Measurements from ENCODE around the gene RALGAPA1.

DNA sequence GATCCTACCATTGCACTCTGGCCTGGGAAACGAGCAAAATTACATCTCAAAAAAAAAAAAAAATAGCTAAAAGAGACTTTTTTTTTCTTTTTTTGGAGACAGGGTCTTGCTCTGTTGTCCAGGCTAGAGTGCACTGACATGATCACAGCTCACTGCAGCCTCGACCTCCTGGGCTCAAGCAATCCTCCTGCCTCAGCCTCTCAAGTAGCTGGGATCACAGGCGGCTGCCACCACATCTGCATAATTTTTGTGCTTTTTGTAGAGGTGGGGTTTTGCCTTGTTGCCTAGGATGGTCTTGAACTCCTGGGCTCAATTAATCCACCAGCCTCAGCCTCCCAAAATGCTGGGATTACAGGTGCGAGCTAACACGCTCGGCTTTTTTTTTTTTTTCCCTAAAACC is 11.3 kb downstream of the RALGAPA1 start:
- TF ChIP-seq, protein P1, sequence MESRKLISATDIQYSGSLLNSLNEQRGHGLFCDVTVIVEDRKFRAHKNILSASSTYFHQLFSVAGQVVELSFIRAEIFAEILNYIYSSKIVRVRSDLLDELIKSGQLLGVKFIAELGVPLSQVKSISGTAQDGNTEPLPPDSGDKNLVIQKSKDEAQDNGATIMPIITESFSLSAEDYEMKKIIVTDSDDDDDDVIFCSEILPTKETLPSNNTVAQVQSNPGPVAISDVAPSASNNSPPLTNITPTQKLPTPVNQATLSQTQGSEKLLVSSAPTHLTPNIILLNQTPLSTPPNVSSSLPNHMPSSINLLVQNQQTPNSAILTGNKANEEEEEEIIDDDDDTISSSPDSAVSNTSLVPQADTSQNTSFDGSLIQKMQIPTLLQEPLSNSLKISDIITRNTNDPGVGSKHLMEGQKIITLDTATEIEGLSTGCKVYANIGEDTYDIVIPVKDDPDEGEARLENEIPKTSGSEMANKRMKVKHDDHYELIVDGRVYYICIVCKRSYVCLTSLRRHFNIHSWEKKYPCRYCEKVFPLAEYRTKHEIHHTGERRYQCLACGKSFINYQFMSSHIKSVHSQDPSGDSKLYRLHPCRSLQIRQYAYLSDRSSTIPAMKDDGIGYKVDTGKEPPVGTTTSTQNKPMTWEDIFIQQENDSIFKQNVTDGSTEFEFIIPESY (CRISPR knock-in tag; IDR thresholded peaks at IDR 0.05): no peak
- TF ChIP-seq ZNF232 (CRISPR knock-in tag; IDR thresholded peaks at IDR 0.05; ENCODE audit: borderline replicate concordance) (no peak), HMG20A (CRISPR knock-in tag; IDR thresholded peaks at IDR 0.05; ENCODE audit: borderline replicate concordance) (no peak), MTA3 (CRISPR knock-in tag; IDR thresholded peaks at IDR 0.05) (no peak), CHD2 (IDR thresholded peaks at IDR 0.05; ENCODE audit: low read depth, low read length) (no peak), ETV5 (CRISPR knock-in tag; IDR thresholded peaks at IDR 0.05; ENCODE audit: borderline replicate concordance) (no peak), MED1 (CRISPR knock-in tag; IDR thresholded peaks at IDR 0.05) (no peak), PRPF4 (IDR thresholded peaks at IDR 0.05; ENCODE audit: low read depth, low read length, poor library complexity, severe bottlenecking) (no peak)
- TF ChIP-seq, protein P2, sequence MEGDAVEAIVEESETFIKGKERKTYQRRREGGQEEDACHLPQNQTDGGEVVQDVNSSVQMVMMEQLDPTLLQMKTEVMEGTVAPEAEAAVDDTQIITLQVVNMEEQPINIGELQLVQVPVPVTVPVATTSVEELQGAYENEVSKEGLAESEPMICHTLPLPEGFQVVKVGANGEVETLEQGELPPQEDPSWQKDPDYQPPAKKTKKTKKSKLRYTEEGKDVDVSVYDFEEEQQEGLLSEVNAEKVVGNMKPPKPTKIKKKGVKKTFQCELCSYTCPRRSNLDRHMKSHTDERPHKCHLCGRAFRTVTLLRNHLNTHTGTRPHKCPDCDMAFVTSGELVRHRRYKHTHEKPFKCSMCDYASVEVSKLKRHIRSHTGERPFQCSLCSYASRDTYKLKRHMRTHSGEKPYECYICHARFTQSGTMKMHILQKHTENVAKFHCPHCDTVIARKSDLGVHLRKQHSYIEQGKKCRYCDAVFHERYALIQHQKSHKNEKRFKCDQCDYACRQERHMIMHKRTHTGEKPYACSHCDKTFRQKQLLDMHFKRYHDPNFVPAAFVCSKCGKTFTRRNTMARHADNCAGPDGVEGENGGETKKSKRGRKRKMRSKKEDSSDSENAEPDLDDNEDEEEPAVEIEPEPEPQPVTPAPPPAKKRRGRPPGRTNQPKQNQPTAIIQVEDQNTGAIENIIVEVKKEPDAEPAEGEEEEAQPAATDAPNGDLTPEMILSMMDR (CRISPR knock-in tag; IDR thresholded peaks at IDR 0.05): no peak
- TF ChIP-seq, protein P3, sequence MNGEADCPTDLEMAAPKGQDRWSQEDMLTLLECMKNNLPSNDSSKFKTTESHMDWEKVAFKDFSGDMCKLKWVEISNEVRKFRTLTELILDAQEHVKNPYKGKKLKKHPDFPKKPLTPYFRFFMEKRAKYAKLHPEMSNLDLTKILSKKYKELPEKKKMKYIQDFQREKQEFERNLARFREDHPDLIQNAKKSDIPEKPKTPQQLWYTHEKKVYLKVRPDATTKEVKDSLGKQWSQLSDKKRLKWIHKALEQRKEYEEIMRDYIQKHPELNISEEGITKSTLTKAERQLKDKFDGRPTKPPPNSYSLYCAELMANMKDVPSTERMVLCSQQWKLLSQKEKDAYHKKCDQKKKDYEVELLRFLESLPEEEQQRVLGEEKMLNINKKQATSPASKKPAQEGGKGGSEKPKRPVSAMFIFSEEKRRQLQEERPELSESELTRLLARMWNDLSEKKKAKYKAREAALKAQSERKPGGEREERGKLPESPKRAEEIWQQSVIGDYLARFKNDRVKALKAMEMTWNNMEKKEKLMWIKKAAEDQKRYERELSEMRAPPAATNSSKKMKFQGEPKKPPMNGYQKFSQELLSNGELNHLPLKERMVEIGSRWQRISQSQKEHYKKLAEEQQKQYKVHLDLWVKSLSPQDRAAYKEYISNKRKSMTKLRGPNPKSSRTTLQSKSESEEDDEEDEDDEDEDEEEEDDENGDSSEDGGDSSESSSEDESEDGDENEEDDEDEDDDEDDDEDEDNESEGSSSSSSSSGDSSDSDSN (CRISPR knock-in tag; IDR thresholded peaks at IDR 0.05): no peak
